ENCODE measurements around the gene TAS2R16.
"Not testable (repeated sequence)": the region's sequence is repeated elsewhere in the genome, so short reads cannot be mapped to it uniquely, and the experiment has no call there.

TAS2R16 gene

GRCh38 chr7:122970740-122971725 lies 24.5 kb downstream of the TAS2R16 start:
- DNase-seq: no peak

- no peak for DNase-seq
These were observed 27.1 kb downstream of the TAS2R16 start for GRCh38 chr7:122968389-122968788.

- DNase-seq: no peak
These were observed 30.2 kb downstream of the TAS2R16 start for GRCh38 chr7:122965306-122965705.

GRCh38 chr7:122953678-122954077 lies 41.8 kb downstream of the TAS2R16 start:
- DNase-seq: not testable (repeated sequence)

- DNase-seq: no peak
These were observed 44.5 kb downstream of the TAS2R16 start for GRCh38 chr7:122951006-122951405.

GRCh38 chr7:122949186-122949585 lies 46.3 kb downstream of the TAS2R16 start:
- no peak for DNase-seq

All from NCI-H1694 (cell line).